ENCODE measurements around the gene MAPK8. TPM values are rescaled to one million over a fixed set of nuclear protein-coding genes. Genes with fewer than 3 reads are reported as not detected.
"Not testable (repeated sequence)": the region's sequence is repeated elsewhere in the genome, so short reads cannot be mapped to it uniquely, and the experiment has no call there.

Gene MAPK8
- total RNA-seq, 2 donors from 2014 or later = 28.1 to 29.5 TPM

- DNase-seq = no peak
- intact Hi-C loops (cut with DNase I) = no loop called here
- ATAC-seq = no peak
Measured at GRCh38 chr10:48400129-48400849, 93.8 kb downstream of the MAPK8 start.

- no peak for DNase-seq
- ATAC-seq = no peak
- intact Hi-C loops (cut with DNase I) = no loop called here
Measured at GRCh38 chr10:48400850-48401220, 94.4 kb downstream of the MAPK8 start.

DNA sequence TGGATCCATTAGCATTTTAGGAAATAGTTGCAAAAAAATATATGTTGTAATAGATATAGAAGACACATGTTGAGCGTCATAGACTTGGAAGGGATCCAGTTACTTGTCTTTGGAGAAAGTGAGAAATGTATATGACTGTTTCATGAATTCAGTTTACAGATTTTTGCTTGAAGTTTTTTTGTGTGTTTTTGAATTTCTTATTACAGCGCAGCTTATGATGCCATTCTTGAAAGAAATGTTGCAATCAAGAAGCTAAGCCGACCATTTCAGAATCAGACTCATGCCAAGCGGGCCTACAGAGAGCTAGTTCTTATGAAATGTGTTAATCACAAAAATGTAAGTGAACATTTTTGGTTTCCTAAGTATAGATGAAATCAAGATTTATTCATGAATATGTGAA, 98.2 kb downstream of the MAPK8 start:
- intact Hi-C loops (cut with DNase I) = no loop called here
- DNase-seq = no peak
- ATAC-seq = no peak

- intact Hi-C loops (cut with DNase I) = no loop called here
- ATAC-seq = peak in 1 of 2 donors; percentile 77
- no peak for DNase-seq
Measured at GRCh38 chr10:48406204-48406603, 99.7 kb downstream of the MAPK8 start.

- DNase-seq (no peak), ATAC-seq (no peak)
- intact Hi-C loops (cut with DNase I) = no loop called here
Measured at GRCh38 chr10:48406658-48407057, 100.2 kb downstream of the MAPK8 start.

- intact Hi-C loops (cut with DNase I) = no loop called here
- ATAC-seq (no peak), DNase-seq (no peak)
Measured at GRCh38 chr10:48410503-48410902, 104.0 kb downstream of the MAPK8 start.

DNA sequence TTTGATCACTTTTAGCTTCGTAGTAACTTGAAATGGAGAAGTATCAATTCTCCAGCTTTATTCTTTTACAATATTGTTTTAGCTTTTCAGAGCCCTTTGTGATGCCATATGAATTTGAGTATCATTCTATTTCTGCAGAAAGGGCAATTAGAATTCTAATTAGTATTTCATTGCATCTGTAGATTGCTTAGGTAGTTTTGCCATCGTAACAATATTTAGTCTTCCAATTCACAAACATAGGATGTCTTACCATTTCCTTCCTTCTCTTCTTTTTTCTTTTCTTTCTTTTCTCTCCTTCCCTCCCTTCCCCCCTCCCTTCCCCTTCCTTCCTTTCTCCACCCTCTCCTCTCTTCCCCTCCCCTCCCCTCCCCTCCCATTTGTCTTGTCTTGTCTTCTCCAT, 105.0 kb downstream of the MAPK8 start:
- ATAC-seq = no peak
- intact Hi-C loops (cut with DNase I) = no loop called here
- DNase-seq = no peak

DNA sequence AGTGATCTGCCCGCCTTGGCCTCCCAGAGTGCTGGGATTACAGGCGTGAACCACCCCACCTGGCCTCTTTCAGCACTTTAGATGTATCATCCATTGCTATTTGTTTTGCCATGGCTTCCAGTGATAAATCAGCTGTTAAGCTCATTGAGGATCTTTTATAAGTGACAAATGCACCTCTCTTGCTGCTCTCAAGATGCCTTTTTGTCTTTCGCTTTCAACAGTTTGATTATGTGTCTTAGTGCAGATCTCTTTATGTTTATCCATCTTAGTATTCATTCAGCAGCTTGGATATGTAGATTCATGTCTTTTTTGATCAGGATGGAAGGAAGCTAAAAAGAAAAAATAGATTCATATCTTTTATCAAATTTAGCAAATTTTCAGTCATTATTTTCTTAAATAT, 105.6 kb downstream of the MAPK8 start:
- intact Hi-C loops (cut with DNase I) = no loop called here
- no peak for ATAC-seq

GRCh38 chr10:48412933-48413332, 106.5 kb downstream of the MAPK8 start:
- intact Hi-C loops (cut with DNase I) = no loop called here
- DNase-seq (no peak), ATAC-seq (no peak)

More for the DNA sequence above, 105.6 kb downstream of the MAPK8 start:
- DNase-seq = no peak

GRCh38 chr10:48414160-48414559, 107.7 kb downstream of the MAPK8 start:
- no peak for DNase-seq
- intact Hi-C loops (cut with DNase I) = no loop called here

DNA sequence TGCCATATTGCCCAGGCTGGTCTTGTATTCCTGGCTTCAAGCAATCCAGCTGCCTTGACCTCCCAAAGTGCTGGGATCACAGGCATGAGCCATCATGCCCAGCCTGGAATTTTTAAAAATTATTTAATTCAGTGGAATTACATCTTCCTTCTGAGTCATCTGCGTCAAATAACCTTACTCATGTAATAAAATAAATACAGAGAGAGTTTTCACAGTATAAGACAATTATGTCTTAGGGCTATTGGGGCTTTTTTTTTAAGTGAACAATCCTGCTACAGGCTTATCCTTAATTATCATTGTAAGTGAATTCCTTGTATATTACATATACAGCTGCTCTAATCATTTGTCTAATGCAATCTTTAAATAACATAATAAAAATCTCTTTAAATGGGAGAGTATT, 108.3 kb downstream of the MAPK8 start:
- ATAC-seq (no peak), DNase-seq (no peak)
- intact Hi-C loops (cut with DNase I) = no loop called here

More at GRCh38 chr10:48414160-48414559, 107.7 kb downstream of the MAPK8 start:
- ATAC-seq = no peak

- ATAC-seq (no peak), DNase-seq (no peak)
- intact Hi-C loops (cut with DNase I) = no loop called here
Measured at GRCh38 chr10:48416584-48417232, 110.2 kb downstream of the MAPK8 start.

- intact Hi-C loops (cut with DNase I) = no loop called here
- ATAC-seq (no peak), DNase-seq (no peak)
Measured at GRCh38 chr10:48417374-48417773, 110.9 kb downstream of the MAPK8 start.

GRCh38 chr10:48418189-48418788, 111.8 kb downstream of the MAPK8 start:
- intact Hi-C loops (cut with DNase I) = no loop called here
- DNase-seq = no peak
- ATAC-seq = no peak

- DNase-seq (no peak), ATAC-seq (no peak)
- intact Hi-C loops (cut with DNase I) = no loop called here
Measured at GRCh38 chr10:48419714-48420113, 113.2 kb downstream of the MAPK8 start.

GRCh38 chr10:48421862-48422261, 115.4 kb downstream of the MAPK8 start:
- ATAC-seq; intact Hi-C loops (cut with DNase I); DNase-seq: not testable (repeated sequence)

DNA sequence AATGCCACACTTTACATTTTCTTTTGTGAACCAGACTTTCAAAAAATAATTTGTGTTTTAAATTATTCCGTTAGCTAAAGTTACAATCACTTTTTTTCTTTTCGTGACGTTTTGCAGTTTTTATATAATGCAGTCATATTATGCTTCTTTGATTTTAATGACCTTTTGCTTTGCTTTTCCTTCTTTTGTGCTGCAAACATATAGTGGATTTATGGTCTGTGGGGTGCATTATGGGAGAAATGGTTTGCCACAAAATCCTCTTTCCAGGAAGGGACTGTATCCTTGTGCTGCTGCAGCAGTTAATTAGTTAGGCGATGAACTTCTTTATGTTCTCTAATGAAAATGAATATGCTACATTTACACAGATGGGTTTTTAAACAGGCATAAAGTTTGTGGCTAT, 117.4 kb downstream of the MAPK8 start:
- no peak for DNase-seq
- no peak for ATAC-seq
- intact Hi-C loops (cut with DNase I) = no loop called here

- no peak for DNase-seq
- intact Hi-C loops (cut with DNase I) = no loop called here
- no peak for ATAC-seq
Measured at GRCh38 chr10:48428896-48429295, 122.4 kb downstream of the MAPK8 start.

DNA sequence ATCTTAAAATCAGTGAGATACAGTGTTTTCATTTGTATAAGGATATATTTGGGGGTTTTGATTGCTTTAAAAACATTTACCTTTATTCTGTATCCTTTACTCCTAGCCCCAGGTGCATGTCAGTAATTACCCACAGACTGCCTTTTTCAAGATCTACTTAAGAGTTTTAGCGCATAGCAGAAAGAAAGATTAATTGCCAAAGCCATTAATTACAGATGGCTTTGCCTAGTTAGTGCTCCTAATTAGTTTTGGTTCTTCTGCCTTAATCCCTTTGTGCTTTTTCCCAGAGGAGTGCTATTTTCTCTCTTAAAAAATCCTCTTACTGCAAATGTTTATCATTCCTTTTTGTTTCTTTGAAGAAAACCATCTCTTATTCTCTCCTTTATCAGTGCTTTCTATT, 122.8 kb downstream of the MAPK8 start:
- DNase-seq (no peak), ATAC-seq (no peak)
- intact Hi-C loops (cut with DNase I) = no loop called here

GRCh38 chr10:48430402-48430993, 124.0 kb downstream of the MAPK8 start:
- ATAC-seq = no peak
- DNase-seq = no peak
- intact Hi-C loops (cut with DNase I) = no loop called here
